ENCODE results near the gene DYNC2LI1.

DYNC2LI1 gene

DNA sequence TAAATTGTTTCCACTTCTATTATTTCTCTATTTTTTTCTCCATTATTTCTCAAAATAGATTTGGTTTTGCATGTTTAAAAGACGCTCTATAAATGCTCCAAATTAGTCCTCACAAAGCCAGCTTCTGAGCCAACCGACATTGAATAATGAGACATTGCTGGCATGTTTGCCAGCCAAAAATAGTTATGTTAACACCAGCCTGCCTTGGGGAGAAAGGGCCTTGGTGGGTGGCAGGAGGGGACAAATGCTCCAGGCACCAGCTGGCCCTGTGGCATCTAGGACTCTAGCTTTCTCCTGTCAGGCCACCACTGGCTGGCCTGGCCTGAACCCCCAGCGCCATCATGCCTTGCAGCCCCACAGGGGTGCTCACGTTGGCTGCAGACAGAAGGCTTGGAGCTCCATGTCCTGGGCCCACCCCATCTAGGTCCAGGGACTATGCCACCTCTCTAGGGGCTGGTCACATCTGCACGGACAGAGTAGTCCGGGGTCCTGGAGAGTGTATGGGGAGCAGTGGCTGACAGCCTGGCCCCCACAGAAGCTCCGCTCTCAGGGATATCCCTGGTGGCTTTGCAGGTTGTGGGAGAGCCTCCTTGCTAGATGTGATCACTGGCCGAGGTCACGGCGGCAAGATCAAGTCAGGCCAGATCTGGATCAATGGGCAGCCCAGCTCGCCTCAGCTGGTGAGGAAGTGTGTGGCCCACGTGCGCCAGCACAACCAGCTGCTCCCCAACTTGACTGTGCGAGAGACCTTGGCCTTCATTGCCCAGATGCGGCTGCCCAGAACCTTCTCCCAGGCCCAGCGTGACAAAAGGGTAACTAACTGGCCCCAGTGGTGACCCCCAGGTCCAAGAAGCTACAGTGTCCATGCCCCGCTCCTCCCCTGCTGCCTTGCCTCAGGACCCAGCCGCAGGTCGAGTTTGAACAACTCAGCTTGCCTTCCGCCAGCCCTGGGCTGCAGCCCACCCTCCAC, 77.5 kb downstream of the DYNC2LI1 start:
- DNase-seq, result no peak

DNA sequence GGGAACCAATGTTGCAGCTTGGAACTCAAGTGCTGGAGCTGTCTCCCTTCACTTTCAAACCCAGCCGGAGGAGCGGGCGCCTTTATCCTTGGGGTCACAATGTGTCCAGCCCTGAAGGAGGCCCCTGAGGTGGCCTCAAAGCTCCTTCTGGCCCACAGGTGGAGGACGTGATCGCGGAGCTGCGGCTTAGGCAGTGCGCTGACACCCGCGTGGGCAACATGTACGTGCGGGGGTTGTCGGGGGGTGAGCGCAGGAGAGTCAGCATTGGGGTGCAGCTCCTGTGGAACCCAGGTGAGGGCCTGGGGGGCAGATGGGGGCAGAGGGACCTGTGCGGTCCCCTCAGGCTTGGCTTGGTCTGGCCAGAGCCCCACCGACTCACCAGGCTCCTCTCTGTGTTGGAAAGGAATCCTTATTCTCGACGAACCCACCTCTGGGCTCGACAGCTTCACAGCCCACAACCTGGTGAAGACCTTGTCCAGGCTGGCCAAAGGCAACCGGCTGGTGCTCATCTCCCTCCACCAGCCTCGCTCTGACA, 78.4 kb downstream of the DYNC2LI1 start:
- no peak for DNase-seq

DNA sequence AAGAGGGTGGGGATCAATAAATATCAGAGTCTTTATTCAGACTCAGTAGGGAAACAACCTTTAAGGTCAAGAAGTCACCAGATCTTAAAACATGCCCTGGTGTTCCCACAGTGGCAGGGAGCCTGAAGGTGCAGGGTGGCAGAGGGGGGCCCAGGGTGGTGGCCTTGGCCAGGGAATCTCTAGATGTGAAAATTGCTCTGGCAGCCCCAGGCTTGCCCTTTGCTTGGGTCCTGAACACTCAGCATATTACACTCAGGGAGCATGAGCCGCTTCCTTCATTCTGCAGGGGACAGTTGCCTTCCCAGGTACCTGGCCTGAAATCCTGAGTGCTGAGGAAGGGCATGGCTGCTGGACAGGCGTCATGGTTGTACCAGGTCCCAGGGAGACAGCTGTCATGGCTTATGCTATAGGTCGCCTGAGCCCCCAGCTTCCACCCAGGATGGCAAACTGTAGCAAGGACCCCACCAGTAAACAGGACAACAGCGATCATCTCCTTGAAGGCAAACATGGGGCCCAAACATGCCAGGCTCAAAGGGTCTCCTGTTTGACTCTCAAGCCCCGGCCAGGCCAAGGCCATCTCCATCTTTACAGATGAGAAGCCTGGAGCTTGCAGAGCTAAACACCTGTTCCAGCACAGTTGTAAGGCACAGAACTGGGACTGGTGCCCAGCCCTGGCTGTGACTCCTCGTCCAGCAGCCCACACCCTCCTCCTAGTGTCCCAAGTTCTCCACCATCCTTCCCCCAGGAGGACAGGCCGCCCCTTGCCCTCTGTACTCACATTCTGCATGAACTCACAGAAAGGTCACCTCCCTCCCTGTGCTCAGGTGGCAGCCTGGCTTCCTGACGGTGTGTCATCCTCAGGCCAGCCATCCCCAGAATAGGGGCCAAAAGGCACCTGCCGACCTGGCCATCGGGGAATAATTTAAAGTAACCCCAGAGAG, 79.6 kb downstream of the DYNC2LI1 start:
- DNase-seq, result no peak

DNA sequence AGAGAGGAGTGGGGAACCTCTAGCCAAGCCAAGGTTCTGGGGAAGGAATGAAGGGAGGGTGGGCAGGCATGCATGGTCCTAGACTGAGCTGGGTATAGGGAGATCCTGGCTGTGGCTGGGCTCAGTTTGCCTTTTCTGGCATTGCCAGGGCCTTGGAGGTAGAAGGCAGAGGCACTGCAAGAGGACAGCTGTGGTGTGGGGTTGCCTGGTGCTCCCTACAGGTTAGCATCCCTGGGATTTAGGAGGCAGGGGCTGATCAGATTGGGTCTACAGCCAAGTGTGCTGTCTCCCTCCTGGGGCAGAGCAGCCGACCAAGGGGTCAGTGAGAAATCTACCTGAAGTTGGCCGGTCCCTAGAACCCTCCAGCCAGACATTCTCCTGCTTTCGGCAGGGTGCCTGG, 80.8 kb downstream of the DYNC2LI1 start:
- no peak for DNase-seq

DNA sequence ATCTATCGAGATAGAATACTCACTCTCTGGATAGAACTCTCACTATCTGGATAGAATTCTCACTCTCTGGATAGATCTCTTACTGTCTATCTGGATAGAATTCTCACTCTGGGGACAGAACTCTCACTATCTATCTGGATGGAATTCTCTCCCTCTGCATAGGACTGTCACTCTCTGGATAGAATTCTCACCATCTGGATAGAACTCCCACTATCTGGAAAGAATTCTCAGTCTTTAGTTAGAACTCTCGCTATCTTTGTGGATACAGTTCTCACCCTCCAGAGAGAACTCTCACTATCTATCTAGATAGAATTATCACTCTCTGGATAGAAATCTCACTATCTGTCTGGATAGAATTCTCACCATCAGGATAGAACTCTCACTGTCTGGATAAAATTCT, 81.5 kb downstream of the DYNC2LI1 start:
- no peak for DNase-seq
